H1 (cell line): Measurements from ENCODE around the gene STX8. TPM values are rescaled to one million over a fixed set of nuclear protein-coding genes. Genes with fewer than 3 reads are reported as not detected.

Experiments used
- CTCF ChIA-PET: fragments of 300-600 bp; sonication (Branson Sonifier 250); formaldehyde crosslinking; loops from one replicate; lab custom pipeline; 2021; ENCODE audit not compliant: partially characterized antibody; lab: Charles Lee
- POLR2A ChIA-PET: fragments of 300-600 bp; sonication (Branson Sonifier 250); formaldehyde crosslinking; loops from one replicate; lab custom pipeline; 2021; ENCODE audit warnings: inconsistent platforms; ENCODE audit not compliant: partially characterized antibody; lab: Charles Lee
- DNase-seq, 2 experiments: peaks; one replicate each; pipeline versions ENCODE4 v3.0.0 to v3.0.0-alpha.2; 2010 to 2022; ENCODE audit warnings: low spot score in 2 of 2, low read depth in 1 of 2, mixed read lengths in 1 of 2
- FAIRE-seq: peaks from 2 replicates; lab custom pipeline; 2011; peaks lifted over from hg19 to GRCh38; lab: Jason Lieb, UNC
- H2AFZ ChIP-seq: 2 replicates; pipeline ENCODE4 v1.8.1; 2012; ENCODE audit warnings: low read length, inconsistent platforms
- H2AK5ac ChIP-seq: 2 replicates; pipeline ENCODE4 v1.6.1; 2013; ENCODE audit warnings: low read depth, low read length
- H2BK120ac ChIP-seq: replicated peaks from 2 replicates; pipeline ENCODE3; 2013; ENCODE audit warnings: low read depth, low read length, inconsistent platforms
- H2BK12ac ChIP-seq: 2 replicates; pipeline ENCODE4 v1.6.1; 2013; ENCODE audit warnings: low read depth, low read length
- H2BK15ac ChIP-seq: 2 replicates; pipeline ENCODE4 v1.6.1; 2013; ENCODE audit warnings: low read length
- H2BK20ac ChIP-seq: 2 replicates; pipeline ENCODE4 v1.6.1; 2013; ENCODE audit warnings: low read length
- H2BK5ac ChIP-seq: 2 replicates; pipeline ENCODE4 v1.6.1; 2013; ENCODE audit warnings: low read depth, low read length
- H3K14ac ChIP-seq: 2 replicates; pipeline ENCODE4 v1.6.1; 2013; ENCODE audit warnings: inconsistent platforms; ENCODE audit not compliant: insufficient read length
- H3K18ac ChIP-seq: 2 replicates; pipeline ENCODE4 v1.6.1; 2013; ENCODE audit warnings: low read length; ENCODE audit errors: extremely low read depth
- H3K23ac ChIP-seq: 2 replicates; pipeline ENCODE4 v1.6.1; 2013; ENCODE audit warnings: inconsistent platforms; ENCODE audit not compliant: insufficient read length
- H3K23me2 ChIP-seq: 2 replicates; pipeline ENCODE4 v1.6.1; 2013; ENCODE audit warnings: low read depth, low read length
- H3K27ac ChIP-seq: 2 replicates; pipeline ENCODE4 v1.6.1; 2011; ENCODE audit warnings: low read depth, low read length, inconsistent platforms
- H3K27me3 ChIP-seq, 4 experiments: replicated peaks in 1 of 4; 1 replicate in 1 of 4; 2 replicates in 3 of 4; pipeline versions ENCODE4 v1.6.1 to v1.8.1; 2011 to 2013; ENCODE audit warnings: low read length in 3 of 4, mild to moderate bottlenecking in 3 of 4, inconsistent platforms in 2 of 4, mixed read lengths in 2 of 4, moderate library complexity in 1 of 4; ENCODE audit not compliant: control insufficient read depth in 3 of 4, insufficient read depth in 3 of 4; ENCODE audit errors: extremely low read depth in 1 of 4
- H3K36me3 ChIP-seq, 4 experiments: 2 replicates each; pipeline versions ENCODE4 v1.6.1 to v1.8.1; 2011 to 2013; ENCODE audit warnings: mild to moderate bottlenecking in 4 of 4, low read length in 3 of 4, moderate library complexity in 2 of 4, control low read depth in 1 of 4, inconsistent platforms in 1 of 4; ENCODE audit not compliant: insufficient read depth in 4 of 4, control insufficient read depth in 2 of 4
- H3K4ac ChIP-seq: replicated peaks from 2 replicates; pipeline ENCODE3; 2013; ENCODE audit warnings: low read length, low read depth, mixed read lengths, inconsistent platforms; ENCODE audit not compliant: insufficient read length
- H3K4me1 ChIP-seq, 4 experiments: replicated peaks in 1 of 4; 1 replicate in 1 of 4; 2 replicates in 3 of 4; pipeline versions ENCODE4 v1.6.1 to v1.8.1; 2011 to 2013; ENCODE audit warnings: low read length in 3 of 4, inconsistent platforms in 2 of 4, mixed read lengths in 1 of 4; ENCODE audit not compliant: insufficient read depth in 4 of 4, control insufficient read depth in 3 of 4
- H3K4me2 ChIP-seq, 2 experiments: 2 replicates each; pipeline versions ENCODE4 v1.6.1 to v1.8.1; 2011 to 2013; ENCODE audit warnings: low read depth in 2 of 2, low read length in 2 of 2, control low read depth in 1 of 2, inconsistent platforms in 1 of 2, mild to moderate bottlenecking in 1 of 2; ENCODE audit not compliant: insufficient read depth in 1 of 2
- H3K4me3 ChIP-seq, 4 experiments: fragments of 200-600, 300-600 bp in 1 of 4; sonication (generic), shearing (Covaris generic), sonication (Bioruptor Twin) in 1 of 4; 2 replicates each; pipeline versions ENCODE4 v1.5.1 to v1.8.1; 2011 to 2016; ENCODE audit warnings: low read length in 4 of 4, low read depth in 3 of 4, control low read depth in 2 of 4, inconsistent platforms in 2 of 4, mild to moderate bottlenecking in 2 of 4, mixed read lengths in 1 of 4, moderate library complexity in 1 of 4; ENCODE audit not compliant: insufficient read depth in 2 of 4; ENCODE audit errors: extremely low read depth in 1 of 4
- H3K56ac ChIP-seq: replicated peaks from 2 replicates; pipeline ENCODE3; 2013; ENCODE audit warnings: low read depth, mild to moderate bottlenecking, mixed read lengths, low read length, inconsistent platforms; ENCODE audit not compliant: insufficient read length
- H3K79me1 ChIP-seq: 2 replicates; pipeline ENCODE4 v1.6.1; 2013; ENCODE audit warnings: low read depth, low read length, control low read depth
- H3K79me2 ChIP-seq, 2 experiments: 2 replicates each; pipeline versions ENCODE4 v1.6.1 to v1.8.1; 2012 to 2013; ENCODE audit warnings: low read length in 2 of 2, mild to moderate bottlenecking in 2 of 2, inconsistent platforms in 1 of 2; ENCODE audit not compliant: insufficient read depth in 2 of 2, control insufficient read depth in 1 of 2
- H3K9ac ChIP-seq, 4 experiments: replicated peaks in 1 of 4; 1 replicate in 1 of 4; 2 replicates in 3 of 4; pipeline versions ENCODE4 v1.6.1 to v1.8.1; 2011 to 2013; ENCODE audit warnings: low read depth in 3 of 4, low read length in 3 of 4, control low read depth in 2 of 4, mild to moderate bottlenecking in 2 of 4, moderate library complexity in 2 of 4, inconsistent platforms in 1 of 4; ENCODE audit errors: extremely low read depth in 1 of 4
- H3K9me3 ChIP-seq, 2 experiments: 2 replicates each; pipeline versions ENCODE4 v1.6.1 to v1.8.1; 2012 to 2013; ENCODE audit warnings: mild to moderate bottlenecking in 2 of 2, moderate library complexity in 2 of 2, control low read depth in 1 of 2, inconsistent platforms in 1 of 2, low read depth in 1 of 2, low read length in 1 of 2, mixed read lengths in 1 of 2; ENCODE audit not compliant: insufficient read depth in 2 of 2
- H4K20me1 ChIP-seq, 2 experiments: replicated peaks in 1 of 2; 2 replicates each; pipeline versions ENCODE3 to v1.8.1; 2011 to 2013; ENCODE audit warnings: inconsistent platforms in 2 of 2, low read length in 2 of 2, mild to moderate bottlenecking in 1 of 2; ENCODE audit not compliant: insufficient read depth in 2 of 2, control insufficient read depth in 1 of 2
- H4K5ac ChIP-seq: 2 replicates; pipeline ENCODE4 v1.6.1; 2013; ENCODE audit warnings: low read length, low read depth, mixed read lengths, inconsistent platforms; ENCODE audit not compliant: insufficient read length
- H4K8ac ChIP-seq: 2 replicates; pipeline ENCODE4 v1.8.0; 2013; ENCODE audit warnings: mild to moderate bottlenecking, moderate library complexity, low read length, inconsistent platforms; ENCODE audit not compliant: insufficient read depth; ENCODE audit errors: extremely low read depth
- H4K91ac ChIP-seq: replicated peaks from 2 replicates; pipeline ENCODE3; 2013; ENCODE audit warnings: low read length, mixed read lengths, inconsistent platforms; ENCODE audit not compliant: insufficient read length
- JUND ChIP-seq: IDR thresholded peaks from 2 replicates; pipeline ENCODE4 v1.6.1; 2011; ENCODE audit warnings: mild to moderate bottlenecking, improper control_type of control experiment, low read length
- KDM1A ChIP-seq: fragments of 200-600, 300-600 bp; sonication (generic); IDR thresholded peaks from 2 replicates; pipeline ENCODE4 v1.7.1; 2016; ENCODE audit warnings: mild to moderate bottlenecking, low read length, borderline replicate concordance
- RAD21 ChIP-seq, 2 experiments: IDR thresholded peaks in 1 of 2; conservative IDR thresholded peaks in 1 of 2; 2 replicates each; pipeline ENCODE4 v1.6.1; 2011; ENCODE audit warnings: low read depth in 2 of 2, low read length in 2 of 2, improper control_type of control experiment in 1 of 2, inconsistent platforms in 1 of 2, mild to moderate bottlenecking in 1 of 2, moderate library complexity in 1 of 2
- RFX5 ChIP-seq: IDR thresholded peaks from 2 replicates; pipeline ENCODE4 v1.6.1; 2011; ENCODE audit warnings: low read depth, low read length, improper control_type of control experiment, borderline replicate concordance
- SP2 ChIP-seq: IDR thresholded peaks from 2 replicates; pipeline ENCODE4 v1.6.1; 2012; ENCODE audit warnings: mild to moderate bottlenecking, low read length, inconsistent platforms
- SP4 ChIP-seq: IDR thresholded peaks from 2 replicates; pipeline ENCODE4 v1.6.1; 2012; ENCODE audit warnings: low read length, inconsistent platforms
- WGBS, 2 experiments: shearing (Covaris generic) in 1 of 2; methylation state at CpG; one replicate each; pipeline versions ENCODE4 v1.1.6 to v1.1.7; 2013 to 2015; ENCODE audit warnings: low lambda C conversion rate in 2 of 2, mixed read lengths in 2 of 2, inconsistent platforms in 1 of 2, low coverage in 1 of 2, missing lambda C conversion rate in 1 of 2; ENCODE audit not compliant: insufficient replicate concordance in 2 of 2, insufficient coverage in 1 of 2, insufficient read length in 1 of 2; ENCODE audit errors: extremely low coverage in 1 of 2, missing lambda C conversion rate in 1 of 2; 5-methylcytosine and 5-hydroxymethylcytosine counted together
- polyA plus RNA-seq, 7 experiments: library from polyadenylated mRNA; depleted of rRNA in 3 of 7; stranded (reverse) in 5 of 7; unstranded in 2 of 7; fragments of >200 nt in 5 of 7; fragments of 200-250 nt in 2 of 7; gene quantifications; 1 replicate in 5 of 7; 2 replicates in 1 of 7; 4 replicates in 1 of 7; pipeline versions ENCODE4 v1.2.1 to v1.2.3, GENCODE V29; 2011 to 2013; ENCODE audit warnings: missing spikeins in 2 of 7, mixed read lengths in 2 of 7
- total RNA-seq: library from RNA; stranded (reverse); fragmentation: NEBNext Ultra II Directional; extraction: Animal tissue kit (Norgen Biotek cat#: 25700); gene quantifications from 2 replicates; pipeline ENCODE4 v1.2.1, GENCODE V29; 2021
- TF ChIP-seq, protein P1 (sequence below): IDR thresholded peaks from 2 replicates; pipeline ENCODE4 v1.6.1; 2012; ENCODE audit warnings: inconsistent platforms
- TF ChIP-seq, protein P2 (sequence below): IDR thresholded peaks from 2 replicates; pipeline ENCODE4 v1.6.1; 2012; ENCODE audit warnings: low read length, inconsistent platforms

The STX8 gene
- total and polyA plus RNA-seq, 2 of the 8 experiments (the other 6 are each of a cell fraction or from before 2014, with no cell fraction given), result 22.8 to 42.5 TPM

DNA sequence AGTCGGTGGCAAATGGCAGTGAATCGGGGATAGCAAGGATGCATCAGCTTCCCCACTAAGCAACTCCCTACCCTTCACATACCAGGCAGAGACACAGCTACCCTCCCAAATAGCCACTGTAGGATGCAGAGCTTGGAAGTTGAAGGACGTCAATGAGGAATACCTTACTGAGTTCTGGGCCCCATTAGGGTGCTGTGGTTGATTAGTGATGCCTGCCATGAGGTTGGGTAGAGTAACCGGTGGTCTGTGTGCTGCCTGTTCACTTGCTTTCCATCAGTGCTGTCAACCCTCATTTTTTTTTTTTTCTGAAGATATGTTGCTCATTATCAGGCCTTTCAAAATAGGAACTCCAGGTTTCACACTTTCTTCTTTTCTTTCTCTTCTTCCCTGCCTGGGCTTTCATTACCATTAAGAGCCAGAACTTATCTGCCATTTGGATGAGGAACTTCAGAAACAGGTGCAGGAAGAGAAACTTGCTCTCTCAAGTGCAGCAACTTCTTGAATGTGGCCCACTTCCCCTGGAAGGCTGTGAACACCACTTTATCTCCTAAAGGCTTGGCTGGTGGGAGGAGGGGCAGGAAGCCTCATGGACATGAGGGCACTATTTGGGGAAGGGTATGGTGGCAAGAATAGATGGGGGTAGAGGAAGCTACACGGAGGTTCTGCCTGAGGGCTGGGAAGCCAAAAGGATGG is 370.8 kb downstream of the STX8 start:
- Histone ChIP-seq H3K18ac (no peak overlapping the region), H3K79me1 (no peaks in the 10 kb centered on the region), H2BK20ac (no peak overlapping the region), H3K23ac (no peak overlapping the region), H2BK120ac (no peak overlapping the region), H3K4me2 (no peak overlapping the region), H4K8ac (no peak overlapping the region), H3K27ac (no peak overlapping the region), H3K4me1 (no peaks in the 10 kb centered on the region; a peak in 1 of 7 replicates), H3K79me2 (no peaks in the 10 kb centered on the region), H2AFZ (no peak overlapping the region), H3K4me3 (no peak overlapping the region), H2AK5ac (no peak overlapping the region), H3K9ac (no peak overlapping the region), H3K56ac (no peak overlapping the region), H3K23me2 (no peaks in the 10 kb centered on the region), H2BK15ac (no peak overlapping the region), H3K4ac (no peak overlapping the region), H2BK5ac (no peak overlapping the region), H3K9me3 (no peaks in the 10 kb centered on the region), H4K5ac (no peak overlapping the region), H4K20me1 (no peaks in the 10 kb centered on the region), H4K91ac (no peak overlapping the region), H3K27me3 (no peaks in the 10 kb centered on the region; a peak in 1 of 7 replicates), H3K36me3 (no peaks in the 10 kb centered on the region), H2BK12ac (no peak overlapping the region), H3K14ac (no peak overlapping the region)
- ChIA-PET POLR2A (no interaction called here), CTCF (interaction anchor here (1.0 to 2.1 kb wide), 6 partner anchors 9 to 317 kb away, joined by 3 to 8 read pairs (median 4); no protein-coding TSS in a partner anchor)
- 91% methylated on average over 5 of the region's 5 CpGs; no CpG with 5 or more reads in 1 of the 2 experiments for WGBS, 2 experiments
- no peak for FAIRE-seq
- DNase-seq, result no peak
- TF ChIP-seq, protein P1, sequence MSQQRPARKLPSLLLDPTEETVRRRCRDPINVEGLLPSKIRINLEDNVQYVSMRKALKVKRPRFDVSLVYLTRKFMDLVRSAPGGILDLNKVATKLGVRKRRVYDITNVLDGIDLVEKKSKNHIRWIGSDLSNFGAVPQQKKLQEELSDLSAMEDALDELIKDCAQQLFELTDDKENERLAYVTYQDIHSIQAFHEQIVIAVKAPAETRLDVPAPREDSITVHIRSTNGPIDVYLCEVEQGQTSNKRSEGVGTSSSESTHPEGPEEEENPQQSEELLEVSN, result no peak
- TF ChIP-seq SP4 (no peak), RFX5 (no peak), JUND (no peak), RAD21 (IDR thresholded peaks at IDR 0.05 in 1 of 2, conservative IDR thresholded peaks at IDR 0.05 in 1 of 2; ENCODE audit: low read depth in 2 of 2, low read length in 2 of 2) (no peak), KDM1A (no peak), SP2 (no peak)
- TF ChIP-seq, protein P2, sequence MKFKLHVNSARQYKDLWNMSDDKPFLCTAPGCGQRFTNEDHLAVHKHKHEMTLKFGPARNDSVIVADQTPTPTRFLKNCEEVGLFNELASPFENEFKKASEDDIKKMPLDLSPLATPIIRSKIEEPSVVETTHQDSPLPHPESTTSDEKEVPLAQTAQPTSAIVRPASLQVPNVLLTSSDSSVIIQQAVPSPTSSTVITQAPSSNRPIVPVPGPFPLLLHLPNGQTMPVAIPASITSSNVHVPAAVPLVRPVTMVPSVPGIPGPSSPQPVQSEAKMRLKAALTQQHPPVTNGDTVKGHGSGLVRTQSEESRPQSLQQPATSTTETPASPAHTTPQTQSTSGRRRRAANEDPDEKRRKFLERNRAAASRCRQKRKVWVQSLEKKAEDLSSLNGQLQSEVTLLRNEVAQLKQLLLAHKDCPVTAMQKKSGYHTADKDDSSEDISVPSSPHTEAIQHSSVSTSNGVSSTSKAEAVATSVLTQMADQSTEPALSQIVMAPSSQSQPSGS, result no peak
